HUES48 (cell line): ENCODE data around the gene PHETA1.

Experiments
- H3K27ac ChIP-seq: one replicate; pipeline ENCODE4 v1.7.0; 2013; ENCODE audit warnings: low read depth, low read length, inconsistent platforms
- H3K27me3 ChIP-seq: 2 replicates; pipeline ENCODE4 v1.6.1; 2013; ENCODE audit warnings: mild to moderate bottlenecking, low read length; ENCODE audit not compliant: control insufficient read depth, insufficient read depth
- H3K36me3 ChIP-seq: 2 replicates; pipeline ENCODE4 v1.6.1; 2013; ENCODE audit warnings: low read length; ENCODE audit not compliant: control insufficient read depth, insufficient read depth
- H3K4me1 ChIP-seq: 2 replicates; pipeline ENCODE4 v1.6.1; 2013; ENCODE audit warnings: mild to moderate bottlenecking, low read length; ENCODE audit not compliant: control insufficient read depth, insufficient read depth
- H3K4me3 ChIP-seq: 2 replicates; pipeline ENCODE4 v1.5.1; 2013; ENCODE audit warnings: mild to moderate bottlenecking, low read depth, low read length
- H3K9ac ChIP-seq: 2 replicates; pipeline ENCODE4 v1.6.1; 2013; ENCODE audit warnings: mild to moderate bottlenecking, low read depth, low read length, moderate library complexity
- H3K9me3 ChIP-seq: 2 replicates; pipeline ENCODE4 v1.6.1; 2013; ENCODE audit warnings: low read length; ENCODE audit not compliant: control insufficient read depth, insufficient read depth

The PHETA1 gene

DNA sequence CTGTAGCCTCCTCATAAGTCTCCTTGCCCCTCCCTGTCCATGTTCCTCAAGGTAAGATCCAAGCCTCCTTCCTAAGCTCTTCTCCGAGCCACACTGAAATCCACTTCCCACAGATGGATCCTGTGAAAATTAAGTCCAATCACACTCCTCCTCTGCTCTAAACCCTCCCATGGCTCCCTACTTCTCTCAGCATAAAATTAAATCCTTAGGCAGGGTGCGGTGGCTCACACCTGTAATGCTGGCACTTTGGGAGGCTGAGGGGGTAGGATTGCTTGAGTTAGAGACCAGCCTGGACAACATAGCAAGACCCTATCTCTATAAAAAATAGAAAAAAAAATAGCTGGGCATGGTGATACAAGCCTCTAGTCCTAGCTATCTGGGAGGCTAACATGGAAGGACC, 2.3 kb downstream of the PHETA1 start:
- Histone ChIP-seq H3K4me3 (no peak overlapping the region), H3K27ac (no peak overlapping the region), H3K4me1 (no peaks in the 10 kb centered on the region), H3K9ac (no peak overlapping the region), H3K27me3 (peaks cover 12% of the 10 kb centered on the region), H3K36me3 (peaks cover 3% of the 10 kb centered on the region; the same call in 1 of the 2 replicates), H3K9me3 (no peaks in the 10 kb centered on the region)

DNA sequence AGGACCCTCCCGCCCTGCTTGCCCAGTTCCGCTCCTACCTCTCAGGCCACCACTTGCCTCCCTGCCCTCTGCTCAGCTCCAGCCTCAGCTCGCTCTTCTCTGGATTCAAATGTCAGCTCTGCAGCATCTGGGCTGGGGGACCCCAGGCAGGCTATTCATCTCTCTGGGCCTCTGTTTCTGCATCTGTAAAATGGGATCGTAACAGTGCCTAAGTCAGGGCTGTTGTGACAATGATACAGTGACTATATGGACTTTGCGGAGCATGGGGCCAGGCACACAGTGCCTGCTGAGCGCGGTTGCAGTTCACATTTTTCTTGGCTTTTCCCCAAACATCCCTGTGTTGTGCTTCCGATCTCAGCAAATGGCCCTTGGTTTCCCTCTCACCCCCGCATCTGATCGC, 2.8 kb downstream of the PHETA1 start:
- Histone ChIP-seq H3K9ac (no peak overlapping the region), H3K4me3 (no peak overlapping the region), H3K27ac (no peak overlapping the region), H3K36me3 (peaks cover 3% of the 10 kb centered on the region; the same call in 1 of the 2 replicates), H3K27me3 (peaks cover 12% of the 10 kb centered on the region), H3K9me3 (no peaks in the 10 kb centered on the region), H3K4me1 (no peaks in the 10 kb centered on the region)

DNA sequence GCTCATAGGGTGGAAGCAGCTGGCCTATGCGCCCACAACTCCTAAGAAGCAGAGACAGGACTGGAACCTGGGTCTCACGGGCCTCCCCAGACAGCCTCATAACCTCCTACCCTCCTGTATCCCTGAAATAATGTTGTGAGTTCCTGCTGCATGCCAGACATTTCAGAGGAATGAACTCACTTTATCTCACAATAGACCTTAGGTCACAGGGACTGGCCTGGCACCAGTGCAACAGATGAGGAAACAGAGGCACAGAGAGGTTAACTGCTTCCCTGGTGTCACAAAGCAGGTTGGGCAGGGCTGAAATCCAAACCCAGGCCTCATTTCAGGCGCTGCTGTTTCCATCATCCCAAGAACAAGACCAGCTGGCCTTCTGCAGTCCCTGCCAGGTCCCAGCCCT, 5.3 kb downstream of the PHETA1 start:
- Histone ChIP-seq H3K27ac (no peak overlapping the region), H3K9me3 (no peaks in the 10 kb centered on the region), H3K9ac (no peak overlapping the region), H3K4me3 (no peak overlapping the region), H3K36me3 (peaks cover 3% of the 10 kb centered on the region; the same call in 1 of the 2 replicates), H3K4me1 (no peaks in the 10 kb centered on the region), H3K27me3 (peaks cover 10% of the 10 kb centered on the region)

DNA sequence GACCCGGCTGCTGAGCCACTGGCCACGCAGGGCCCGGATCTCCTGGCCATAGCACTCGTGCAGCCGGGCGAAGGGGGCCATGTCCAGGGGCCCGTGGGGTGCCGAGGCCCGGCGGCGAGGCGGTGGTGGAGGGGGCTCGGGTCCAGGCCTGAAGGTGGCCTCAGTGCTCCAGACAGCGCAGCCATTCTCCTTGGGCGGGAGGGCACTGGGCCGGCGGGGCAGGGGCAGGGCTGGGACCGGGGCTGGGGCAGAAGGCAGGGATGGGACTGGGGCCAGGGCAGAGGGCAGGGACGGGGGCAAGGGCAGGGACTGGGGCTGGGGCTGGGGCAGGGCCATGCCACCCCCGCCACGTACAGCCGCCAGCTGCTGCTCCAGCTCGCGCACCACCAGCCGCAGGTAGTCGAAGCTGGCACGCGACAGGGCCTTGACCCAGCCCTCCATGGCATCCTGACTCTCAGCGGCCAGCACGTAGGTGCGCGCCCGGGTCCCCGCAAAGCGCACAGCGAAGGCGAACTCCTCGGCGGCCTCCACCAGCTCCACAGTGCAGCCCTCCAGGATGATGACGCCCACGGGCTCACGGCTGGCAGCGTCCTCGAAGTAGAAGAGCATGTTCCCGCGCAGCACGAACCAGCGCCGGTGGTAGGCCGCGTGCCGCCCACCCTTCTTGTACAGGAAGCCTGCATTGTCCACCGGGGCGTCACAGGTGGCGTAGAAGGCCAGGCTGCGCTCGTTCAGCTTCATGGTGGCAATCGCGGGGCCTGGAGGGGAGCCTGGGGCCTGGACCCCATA, 6.0 kb downstream of the PHETA1 start:
- peaks cover 3% of the 10 kb centered on the region; the same call in 1 of the 2 replicates for H3K27me3 ChIP-seq
- no peak overlapping the region for H3K9ac ChIP-seq
- H3K27ac ChIP-seq: no peak overlapping the region
- H3K36me3 ChIP-seq: peaks cover 3% of the 10 kb centered on the region; the same call in 1 of the 2 replicates
- no peaks in the 10 kb centered on the region for H3K4me1 ChIP-seq
- no peak overlapping the region for H3K4me3 ChIP-seq
- H3K9me3 ChIP-seq: no peaks in the 10 kb centered on the region

DNA sequence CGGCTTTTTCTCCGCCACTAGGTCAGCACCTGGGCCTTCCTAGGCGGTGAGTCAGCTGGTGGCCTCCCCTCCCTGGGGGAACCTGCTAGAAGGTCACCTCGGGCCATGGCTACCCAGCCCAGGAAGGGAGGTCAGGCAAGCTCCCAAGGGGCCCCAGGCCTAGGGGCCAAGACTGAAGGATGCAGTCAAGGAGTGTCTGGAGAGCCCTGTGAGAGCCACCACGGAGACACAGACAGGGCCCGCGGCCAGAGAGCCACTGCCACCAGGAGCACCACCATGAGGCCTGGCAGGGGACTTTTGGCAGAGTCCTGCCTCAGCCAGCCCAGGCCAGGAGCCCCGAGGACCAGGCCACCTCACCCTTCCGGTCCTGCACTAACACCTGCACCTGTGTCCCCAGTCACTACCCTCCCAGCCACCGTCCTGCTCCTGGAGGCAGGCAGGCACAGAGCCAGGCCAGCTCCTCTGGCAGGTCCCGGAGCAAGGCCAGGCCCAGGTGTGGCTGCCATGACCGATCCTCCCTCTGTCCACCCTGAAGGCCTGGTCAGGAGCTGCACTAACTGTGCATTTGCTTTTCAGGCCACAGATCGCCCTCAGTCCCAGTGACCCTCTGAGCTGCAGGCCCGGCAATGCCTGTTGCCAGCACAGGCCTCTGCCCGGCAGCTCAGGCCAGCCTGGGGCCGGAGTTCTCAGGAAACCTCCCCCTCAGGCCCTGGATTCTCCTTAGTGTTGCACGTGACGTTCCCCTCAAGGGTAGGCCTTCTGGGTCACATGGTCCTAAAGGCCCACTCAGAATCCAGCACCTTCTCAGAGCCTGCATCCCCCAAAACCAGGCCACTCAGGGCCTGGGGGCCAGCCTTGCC, 6.9 kb downstream of the PHETA1 start:
- no peak overlapping the region for H3K4me3 ChIP-seq
- H3K9ac ChIP-seq: no peak overlapping the region
- no peaks in the 10 kb centered on the region for H3K4me1 ChIP-seq
- H3K27ac ChIP-seq: no peak overlapping the region
- peaks cover 3% of the 10 kb centered on the region; the same call in 1 of the 2 replicates for H3K36me3 ChIP-seq
- H3K27me3 ChIP-seq: no peaks in the 10 kb centered on the region
- H3K9me3 ChIP-seq: no peaks in the 10 kb centered on the region

DNA sequence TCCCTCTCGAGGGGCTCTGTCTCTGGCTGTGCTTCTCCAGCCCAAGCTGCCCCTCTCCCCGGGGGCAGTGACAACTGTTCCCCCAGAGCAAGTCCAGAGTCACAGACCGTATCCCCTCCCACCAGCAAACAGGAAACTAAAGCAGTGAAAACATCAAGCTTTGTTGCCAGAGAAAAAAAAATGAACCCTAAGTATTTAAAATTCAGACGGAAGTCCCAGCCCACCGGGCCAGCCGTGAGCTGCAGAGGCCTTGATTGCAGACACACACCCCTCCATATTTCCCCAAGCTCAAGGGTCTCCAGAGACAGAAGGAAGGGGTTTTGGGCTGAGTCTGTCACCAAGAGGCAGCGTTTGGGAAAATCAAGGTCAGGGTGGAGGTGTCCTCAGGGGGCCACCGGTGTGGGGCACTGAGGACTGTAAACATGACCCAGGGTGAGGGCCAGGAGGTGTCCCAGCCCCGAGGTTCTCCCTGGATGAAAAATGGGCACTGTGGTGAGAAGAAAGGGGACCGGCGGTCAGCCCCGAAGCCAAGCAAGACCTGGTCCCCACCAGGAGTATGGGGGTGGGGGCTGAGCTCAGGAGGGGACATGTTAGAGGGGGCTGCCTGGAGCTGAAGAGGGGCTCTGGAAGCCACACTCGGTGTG, 7.7 kb downstream of the PHETA1 start:
- no peaks in the 10 kb centered on the region for H3K9me3 ChIP-seq
- H3K9ac ChIP-seq: no peak overlapping the region
- H3K36me3 ChIP-seq: peaks cover 3% of the 10 kb centered on the region; the same call in 1 of the 2 replicates
- H3K4me1 ChIP-seq: no peaks in the 10 kb centered on the region
- no peak overlapping the region for H3K4me3 ChIP-seq
- H3K27me3 ChIP-seq: no peaks in the 10 kb centered on the region
- no peak overlapping the region for H3K27ac ChIP-seq

DNA sequence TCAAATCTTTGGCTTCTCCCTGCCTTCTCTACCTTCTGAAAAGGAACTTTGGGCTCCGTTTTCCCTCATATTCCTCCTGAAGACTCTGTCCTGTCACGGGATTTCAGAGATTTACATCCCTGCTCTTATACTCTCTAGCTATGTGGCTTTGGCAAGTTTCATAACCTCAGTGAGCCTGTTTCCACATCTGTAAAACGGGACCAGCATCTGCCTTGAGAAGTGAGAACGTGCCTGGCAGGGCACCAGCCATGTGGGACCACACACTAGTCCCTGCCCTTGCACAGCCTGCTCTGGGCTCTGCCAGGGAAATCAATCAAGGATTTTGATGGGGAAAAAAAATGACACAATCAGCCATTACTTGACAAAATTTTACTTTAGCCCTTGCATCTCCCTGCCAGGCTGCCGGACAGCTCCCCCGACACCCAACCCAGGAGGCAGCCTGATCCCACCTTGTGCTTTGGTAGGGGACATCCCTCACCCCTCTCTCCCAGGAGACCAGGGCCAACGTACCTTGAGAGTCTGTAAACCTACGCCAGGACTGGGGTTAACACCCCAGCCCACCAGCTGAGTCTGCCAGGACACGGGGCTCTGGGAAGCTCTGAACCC, 8.5 kb downstream of the PHETA1 start:
- H3K4me3 ChIP-seq: no peak overlapping the region
- no peak overlapping the region for H3K9ac ChIP-seq
- H3K36me3 ChIP-seq: peaks cover 3% of the 10 kb centered on the region; the same call in 1 of the 2 replicates

DNA sequence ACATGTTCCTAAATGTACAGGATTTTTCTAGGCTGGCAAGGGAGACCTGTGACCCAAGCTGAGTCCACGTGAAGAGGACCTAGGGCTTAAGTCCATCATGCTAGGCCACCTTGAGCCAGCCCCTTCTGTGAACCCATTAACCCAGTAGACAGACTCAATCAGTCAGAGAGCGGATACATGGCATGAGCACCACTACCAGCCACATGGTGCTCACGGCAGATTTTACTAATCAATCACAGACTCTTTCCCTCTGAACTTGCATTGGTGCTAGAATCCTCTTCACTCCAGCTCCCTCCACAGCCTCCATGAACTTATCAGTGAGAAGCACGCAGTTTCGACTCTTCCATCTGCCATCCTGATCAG, 9.0 kb downstream of the PHETA1 start:
- no peaks in the 10 kb centered on the region for H3K9me3 ChIP-seq
- H3K36me3 ChIP-seq: no peaks in the 10 kb centered on the region
- no peaks in the 10 kb centered on the region for H3K27me3 ChIP-seq
- no peaks in the 10 kb centered on the region for H3K4me1 ChIP-seq
- H3K27ac ChIP-seq: no peak overlapping the region
- no peak overlapping the region for H3K4me3 ChIP-seq
- no peak overlapping the region for H3K9ac ChIP-seq

More for the DNA sequence above, 8.5 kb downstream of the PHETA1 start:
- H3K9me3 ChIP-seq: no peaks in the 10 kb centered on the region
- H3K27ac ChIP-seq: no peak overlapping the region
- H3K27me3 ChIP-seq: no peaks in the 10 kb centered on the region
- H3K4me1 ChIP-seq: no peaks in the 10 kb centered on the region

DNA sequence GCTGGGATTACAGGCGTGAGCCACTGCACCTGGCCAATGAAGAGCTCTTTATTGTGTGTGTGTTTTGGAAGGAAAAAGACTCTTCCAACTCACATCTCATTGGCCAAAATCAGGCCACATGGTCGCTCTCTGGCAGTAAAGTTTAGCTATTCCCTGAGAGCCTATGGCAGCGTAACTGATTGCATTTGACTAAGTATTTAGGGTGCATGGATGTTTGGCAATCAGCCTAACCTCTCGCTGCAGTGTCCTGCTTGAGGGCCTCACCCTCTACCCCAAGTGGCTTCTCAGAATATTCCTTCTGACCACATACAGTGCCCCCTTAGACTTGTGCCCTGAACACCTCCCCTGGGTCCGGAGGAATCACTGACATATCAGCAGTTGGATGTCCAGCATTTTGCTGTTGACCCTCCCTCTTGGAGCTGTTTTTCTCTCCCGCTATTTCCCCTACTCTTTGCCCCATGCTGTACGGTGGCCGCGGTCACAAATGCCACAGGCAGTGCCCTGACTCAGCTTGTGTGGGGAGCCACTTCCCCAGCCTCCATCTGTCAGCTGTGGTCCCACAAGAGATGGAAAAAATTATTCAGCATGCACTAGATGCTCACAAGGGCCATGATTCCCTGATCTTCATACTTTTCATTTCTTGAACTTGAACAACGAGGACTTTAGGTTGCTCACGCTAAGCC, 9.5 kb downstream of the PHETA1 start:
- no peaks in the 10 kb centered on the region for H3K9me3 ChIP-seq
- no peaks in the 10 kb centered on the region for H3K27me3 ChIP-seq
- no peaks in the 10 kb centered on the region for H3K36me3 ChIP-seq
- H3K9ac ChIP-seq: 0 out of 2 replicates have a peak overlapping the region, but pooled peaks have one; percentile 24
- no peak overlapping the region for H3K4me3 ChIP-seq
- H3K4me1 ChIP-seq: no peaks in the 10 kb centered on the region
- H3K27ac ChIP-seq: no peak overlapping the region

DNA sequence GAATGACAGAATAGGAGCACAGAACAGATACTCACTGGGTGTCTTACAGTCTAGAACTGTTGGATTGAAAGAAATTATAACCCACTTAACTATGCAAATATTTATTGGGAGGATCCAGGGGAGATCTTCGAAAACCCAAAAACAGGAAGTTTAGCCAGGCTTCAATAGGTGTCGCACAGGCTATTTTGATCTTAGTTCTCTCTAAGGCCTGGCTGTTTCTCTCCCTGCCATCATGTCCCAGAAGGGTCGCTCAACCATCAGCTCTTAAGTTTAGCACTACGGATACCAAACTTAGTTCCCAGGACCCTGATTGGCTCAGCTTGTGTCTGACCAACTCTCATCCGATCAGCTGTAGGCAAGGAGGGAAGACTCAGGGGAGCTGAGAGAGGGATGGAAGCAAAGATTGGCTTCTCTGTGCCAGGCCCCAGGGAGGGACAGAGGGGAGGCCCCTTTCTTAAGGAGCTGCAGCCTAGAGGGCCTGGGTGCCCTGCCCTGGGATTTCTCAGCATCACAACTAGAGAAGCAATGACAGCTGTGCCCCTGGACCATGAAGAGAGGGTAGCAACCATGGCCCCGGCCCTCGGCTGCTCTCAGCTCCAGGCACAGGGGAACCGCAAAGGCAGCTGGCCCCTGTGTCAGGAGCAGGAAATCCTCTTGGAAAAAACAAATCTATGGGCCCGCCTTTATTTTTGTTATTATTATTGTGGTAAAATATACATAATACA, 13.5 kb downstream of the PHETA1 start:
- H3K9me3 ChIP-seq: no peaks in the 10 kb centered on the region
- H3K4me3 ChIP-seq: no peak overlapping the region
- H3K36me3 ChIP-seq: no peaks in the 10 kb centered on the region
- no peak overlapping the region for H3K27ac ChIP-seq
- H3K4me1 ChIP-seq: no peaks in the 10 kb centered on the region; the same call in 1 of the 2 replicates
- no peak overlapping the region for H3K9ac ChIP-seq
- no peaks in the 10 kb centered on the region for H3K27me3 ChIP-seq
